Measurements from ENCODE around the gene FASTKD3.

DNA sequence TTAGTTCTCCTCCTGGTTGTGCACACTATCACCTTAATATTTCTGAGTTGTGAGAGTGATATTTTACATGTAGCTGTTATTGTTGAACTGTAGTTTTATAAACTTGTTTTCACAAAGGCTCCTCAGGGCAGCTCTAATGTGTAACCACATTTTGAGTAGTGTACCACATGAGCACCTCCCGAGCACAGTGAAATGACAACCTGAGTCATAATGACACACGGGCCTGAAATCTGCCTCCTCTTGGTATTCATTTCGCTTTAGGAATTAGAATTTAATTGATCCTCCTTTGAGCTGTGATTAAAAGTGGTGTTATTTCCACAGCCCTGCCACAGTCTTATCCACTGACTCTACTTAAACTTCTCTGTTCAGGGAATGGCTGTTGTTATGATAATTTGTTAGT is 8.0 kb upstream of the FASTKD3 start:
- TF ChIP-seq SMARCA5 (IDR thresholded peaks at IDR 0.05): no peak
- TF ChIP-seq ZNF24 (IDR thresholded peaks at IDR 0.05): no peak
- no peak for TF ChIP-seq BCLAF1 (IDR thresholded peaks at IDR 0.05)
